Panc1 (cell line): ENCODE measurements around the gene AFF3. TPM values are rescaled to one million over a fixed set of nuclear protein-coding genes. Genes with fewer than 3 reads are reported as not detected.

ENCODE experiments used
- ATAC-seq: fragments of 200-7000 bp; cut with Tn5 transposase; 2 replicates; pipeline ENCODE4 v1.9.1; 2020; ENCODE audit warnings: mild to moderate bottlenecking, moderate library complexity
- BruUV-seq: library from RNA; stranded (reverse); fragments of 400-500 nt; replicated peaks from 2 replicates; lab custom pipeline; 2021; lab: Mats Ljungman, UMichigan
- CTCF ChIA-PET: fragments of 300-600 bp; sonication (Branson Sonifier 250); formaldehyde crosslinking; loops from one replicate; lab custom pipeline; 2022; ENCODE audit warnings: antibody characterized with exemption; lab: Charles Lee
- POLR2A ChIA-PET: fragments of 300-600 bp; sonication (Branson Sonifier 250); formaldehyde crosslinking; loops from one replicate; lab custom pipeline; 2022; ENCODE audit warnings: antibody characterized with exemption; lab: Charles Lee
- DNase-seq: peaks from one replicate; pipeline ENCODE4 v3.0.0-alpha.2; 2010; ENCODE audit warnings: low read depth, low spot score
- H3K27ac ChIP-seq: 2 replicates; pipeline ENCODE4 v1.5.1; 2011; ENCODE audit warnings: mild to moderate bottlenecking, low read length, inconsistent platforms
- H3K27me3 ChIP-seq: fragments of 200-500 bp; sonication (Bioruptor generic); 2 replicates; pipeline ENCODE4 v1.6.0; 2014; ENCODE audit warnings: low read length, inconsistent platforms; ENCODE audit not compliant: control insufficient read depth, insufficient read depth
- H3K36me3 ChIP-seq: fragments of 200-500 bp; sonication (Bioruptor generic); 2 replicates; pipeline ENCODE4 v1.5.1; 2014; ENCODE audit warnings: inconsistent platforms, mild to moderate bottlenecking, low read length, moderate library complexity; ENCODE audit not compliant: control insufficient read depth, insufficient read depth
- H3K4me1 ChIP-seq: 2 replicates; pipeline ENCODE4 v1.5.1; 2011; ENCODE audit warnings: inconsistent platforms, mild to moderate bottlenecking, low read length, moderate library complexity; ENCODE audit not compliant: control insufficient read depth, insufficient read depth
- H3K4me3 ChIP-seq, 2 experiments: 2 replicates each; pipeline ENCODE4 v1.5.1; 2011 to 2012; ENCODE audit warnings: low read depth in 2 of 2, low read length in 2 of 2, mild to moderate bottlenecking in 2 of 2, inconsistent platforms in 1 of 2, moderate library complexity in 1 of 2
- H3K9me3 ChIP-seq: fragments of 200-500 bp; sonication (Bioruptor generic); 2 replicates; pipeline ENCODE4 v1.5.1; 2014; ENCODE audit warnings: low read depth, mild to moderate bottlenecking, inconsistent platforms, low read length, moderate library complexity; ENCODE audit not compliant: control insufficient read depth, insufficient read depth
- POLR2AphosphoS5 ChIP-seq: IDR thresholded peaks from 2 replicates; pipeline ENCODE4 v1.6.1; 2012; ENCODE audit warnings: mild to moderate bottlenecking, low read depth, low read length, moderate library complexity
- SIN3A ChIP-seq: IDR thresholded peaks from 2 replicates; pipeline ENCODE4 v1.6.1; 2012; ENCODE audit warnings: low read depth, mild to moderate bottlenecking, low read length, moderate library complexity, borderline replicate concordance; ENCODE audit not compliant: insufficient read depth
- TCF7L2 ChIP-seq: IDR thresholded peaks from 2 replicates; pipeline ENCODE4 v1.6.1; 2011; ENCODE audit warnings: mild to moderate bottlenecking, low read depth, low read length, inconsistent platforms
- in situ Hi-C: cut with HindIII; loops from 2 replicates; pipeline ENCODE4 v1.10.0; 2016; ENCODE audit warnings: low sequenced_read_pairs, low pct_unique_long_range_greater_than_20kb
- intact Hi-C: fragments of 100-400 bp; cut with micrococcal nuclease; formaldehyde crosslinking; loops from one replicate; pipeline ENCODE4 v1.10.0; 2022; ENCODE audit not compliant: unreplicated experiment
- total RNA-seq: library from RNA; stranded (reverse); gene quantifications from one replicate; pipeline ENCODE4 v1.2.1, GENCODE V29; 2021; ENCODE audit not compliant: unreplicated experiment
- TF ChIP-seq, protein P1 (sequence below): fragments of 450-650 bp; IDR thresholded peaks from 2 replicates; pipeline ENCODE4 v1.5.1; 2017; ENCODE audit warnings: mild to moderate bottlenecking
- TF ChIP-seq, protein P2 (sequence below), 2 experiments: IDR thresholded peaks; 2 replicates each; pipeline ENCODE4 v1.6.1; 2011 to 2012; ENCODE audit warnings: low read depth in 2 of 2, control low read depth in 1 of 2, low read length in 1 of 2, mild to moderate bottlenecking in 1 of 2, moderate library complexity in 1 of 2; ENCODE audit not compliant: insufficient read depth in 1 of 2

AFF3 gene
- total RNA-seq, 1 experiment from 2014 or later: 2.2 TPM

- DNase-seq (no peak), ATAC-seq (no peak)
- no peaks in the 10 kb centered on the region for H3K9me3 ChIP-seq
- ChIA-PET POLR2A (no interaction called here), CTCF (no interaction called here)
- intact Hi-C loops (no loop called here), in situ Hi-C loops (no loop called here)
- TF ChIP-seq, protein P1, sequence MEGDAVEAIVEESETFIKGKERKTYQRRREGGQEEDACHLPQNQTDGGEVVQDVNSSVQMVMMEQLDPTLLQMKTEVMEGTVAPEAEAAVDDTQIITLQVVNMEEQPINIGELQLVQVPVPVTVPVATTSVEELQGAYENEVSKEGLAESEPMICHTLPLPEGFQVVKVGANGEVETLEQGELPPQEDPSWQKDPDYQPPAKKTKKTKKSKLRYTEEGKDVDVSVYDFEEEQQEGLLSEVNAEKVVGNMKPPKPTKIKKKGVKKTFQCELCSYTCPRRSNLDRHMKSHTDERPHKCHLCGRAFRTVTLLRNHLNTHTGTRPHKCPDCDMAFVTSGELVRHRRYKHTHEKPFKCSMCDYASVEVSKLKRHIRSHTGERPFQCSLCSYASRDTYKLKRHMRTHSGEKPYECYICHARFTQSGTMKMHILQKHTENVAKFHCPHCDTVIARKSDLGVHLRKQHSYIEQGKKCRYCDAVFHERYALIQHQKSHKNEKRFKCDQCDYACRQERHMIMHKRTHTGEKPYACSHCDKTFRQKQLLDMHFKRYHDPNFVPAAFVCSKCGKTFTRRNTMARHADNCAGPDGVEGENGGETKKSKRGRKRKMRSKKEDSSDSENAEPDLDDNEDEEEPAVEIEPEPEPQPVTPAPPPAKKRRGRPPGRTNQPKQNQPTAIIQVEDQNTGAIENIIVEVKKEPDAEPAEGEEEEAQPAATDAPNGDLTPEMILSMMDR: no peak
- TF ChIP-seq TCF7L2 (no peak), POLR2AphosphoS5 (no peak), SIN3A (no peak)
- TF ChIP-seq, protein P2, sequence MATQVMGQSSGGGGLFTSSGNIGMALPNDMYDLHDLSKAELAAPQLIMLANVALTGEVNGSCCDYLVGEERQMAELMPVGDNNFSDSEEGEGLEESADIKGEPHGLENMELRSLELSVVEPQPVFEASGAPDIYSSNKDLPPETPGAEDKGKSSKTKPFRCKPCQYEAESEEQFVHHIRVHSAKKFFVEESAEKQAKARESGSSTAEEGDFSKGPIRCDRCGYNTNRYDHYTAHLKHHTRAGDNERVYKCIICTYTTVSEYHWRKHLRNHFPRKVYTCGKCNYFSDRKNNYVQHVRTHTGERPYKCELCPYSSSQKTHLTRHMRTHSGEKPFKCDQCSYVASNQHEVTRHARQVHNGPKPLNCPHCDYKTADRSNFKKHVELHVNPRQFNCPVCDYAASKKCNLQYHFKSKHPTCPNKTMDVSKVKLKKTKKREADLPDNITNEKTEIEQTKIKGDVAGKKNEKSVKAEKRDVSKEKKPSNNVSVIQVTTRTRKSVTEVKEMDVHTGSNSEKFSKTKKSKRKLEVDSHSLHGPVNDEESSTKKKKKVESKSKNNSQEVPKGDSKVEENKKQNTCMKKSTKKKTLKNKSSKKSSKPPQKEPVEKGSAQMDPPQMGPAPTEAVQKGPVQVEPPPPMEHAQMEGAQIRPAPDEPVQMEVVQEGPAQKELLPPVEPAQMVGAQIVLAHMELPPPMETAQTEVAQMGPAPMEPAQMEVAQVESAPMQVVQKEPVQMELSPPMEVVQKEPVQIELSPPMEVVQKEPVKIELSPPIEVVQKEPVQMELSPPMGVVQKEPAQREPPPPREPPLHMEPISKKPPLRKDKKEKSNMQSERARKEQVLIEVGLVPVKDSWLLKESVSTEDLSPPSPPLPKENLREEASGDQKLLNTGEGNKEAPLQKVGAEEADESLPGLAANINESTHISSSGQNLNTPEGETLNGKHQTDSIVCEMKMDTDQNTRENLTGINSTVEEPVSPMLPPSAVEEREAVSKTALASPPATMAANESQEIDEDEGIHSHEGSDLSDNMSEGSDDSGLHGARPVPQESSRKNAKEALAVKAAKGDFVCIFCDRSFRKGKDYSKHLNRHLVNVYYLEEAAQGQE (IDR thresholded peaks at IDR 0.05; ENCODE audit: insufficient read depth in 1 of 2, low read depth in 2 of 2, low read length in 1 of 2): no peak
- no peak overlapping the region for H3K4me3 ChIP-seq
- no peak overlapping the region for H3K27ac ChIP-seq
- H3K36me3 ChIP-seq: no peaks in the 10 kb centered on the region
- no peaks in the 10 kb centered on the region for H3K4me1 ChIP-seq
- no TSS peak for BruUV-seq
- peaks cover 11% of the 10 kb centered on the region for H3K27me3 ChIP-seq
Observed at GRCh38 chr2:100188326-100188725, 45.9 kb upstream of the AFF3 start.

- in situ Hi-C loops (no loop called here), intact Hi-C loops (no loop called here)
- ATAC-seq (no peak), DNase-seq (no peak)
- no peak overlapping the region for H3K27ac ChIP-seq
- TF ChIP-seq TCF7L2 (no peak), POLR2AphosphoS5 (no peak)
- TF ChIP-seq, protein P1: no peak
- TF ChIP-seq, protein P2 (IDR thresholded peaks at IDR 0.05; ENCODE audit: insufficient read depth in 1 of 2, low read depth in 2 of 2, low read length in 1 of 2): no peak
- BruUV-seq: no TSS peak
- no peaks in the 10 kb centered on the region for H3K4me1 ChIP-seq
- H3K9me3 ChIP-seq: no peaks in the 10 kb centered on the region
- H3K4me3 ChIP-seq: no peak overlapping the region
- no peaks in the 10 kb centered on the region for H3K36me3 ChIP-seq
- peaks cover 6% of the 10 kb centered on the region for H3K27me3 ChIP-seq
- ChIA-PET POLR2A (no interaction called here), CTCF (no interaction called here)
Observed at GRCh38 chr2:100186126-100186525, 43.7 kb upstream of the AFF3 start.
